Measurements from ENCODE around the gene NSG1. TPM values are rescaled to one million over a fixed set of nuclear protein-coding genes. Genes with fewer than 3 reads are reported as not detected.
"Not testable (repeated sequence)": the region's sequence is repeated elsewhere in the genome, so short reads cannot be mapped to it uniquely, and the experiment has no call there.

Gene NSG1
- total RNA-seq, 3 donors from 2014 or later: 0.48 to 7.3 (median 6.2) TPM

DNA sequence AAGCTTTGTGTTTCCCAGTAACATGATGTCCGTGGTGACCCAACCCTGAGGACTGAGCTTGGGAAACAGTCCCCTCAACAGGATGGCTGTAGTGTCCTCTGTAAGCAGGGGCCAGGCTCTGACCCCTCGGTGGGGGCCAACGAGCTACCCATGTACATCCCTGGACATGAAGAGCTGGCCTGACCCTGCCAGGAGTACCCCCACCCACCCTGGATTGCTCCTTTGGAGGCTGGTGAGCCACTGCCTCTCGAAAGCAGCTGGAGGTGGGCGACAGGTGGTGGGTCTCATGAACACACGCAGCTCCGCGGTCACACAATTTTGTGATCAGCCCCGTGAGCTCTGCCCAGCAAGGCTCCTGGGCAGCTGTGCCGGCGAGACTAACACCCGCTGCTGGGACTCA lies 33.5 kb downstream of the NSG1 start:
- intact Hi-C loops (cut with DNase I; ENCODE audit: low total_unique reads): no loop called here

DNA sequence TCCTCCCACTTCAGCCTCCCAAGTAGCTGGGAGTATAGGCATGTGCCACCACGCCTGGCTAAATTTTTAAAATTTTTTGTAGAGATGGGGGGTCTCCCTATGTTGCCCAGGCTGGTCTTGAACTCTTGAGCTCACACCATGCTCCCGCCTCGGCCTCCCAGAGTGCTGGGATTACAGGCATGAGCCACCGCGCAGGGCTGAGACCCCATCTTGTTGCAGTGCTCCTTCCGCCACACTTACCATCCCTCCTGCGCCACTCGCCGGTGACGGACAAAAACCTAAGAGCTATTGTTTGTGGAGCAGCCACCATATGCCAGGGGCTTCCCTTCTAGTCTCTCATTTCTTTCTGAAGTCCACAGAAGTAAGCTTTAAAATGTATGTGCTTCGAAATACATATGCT lies 34.5 kb downstream of the NSG1 start:
- Histone ChIP-seq H3K27ac (no peak overlapping the region), H3K4me3 (no peak overlapping the region), H3K9me3 (no peaks in the 10 kb centered on the region), H3K27me3 (no peaks in the 10 kb centered on the region), H3K36me3 (no peaks in the 10 kb centered on the region), H3K4me1 (no peaks in the 10 kb centered on the region)
- peak in 1 of 2 donors; percentile 43 for DNase-seq (ENCODE audit: low spot score in 2 of 2)
- TF ChIP-seq POLR2A (IDR thresholded peaks at IDR 0.05): no peak
- TF ChIP-seq, protein P1, sequence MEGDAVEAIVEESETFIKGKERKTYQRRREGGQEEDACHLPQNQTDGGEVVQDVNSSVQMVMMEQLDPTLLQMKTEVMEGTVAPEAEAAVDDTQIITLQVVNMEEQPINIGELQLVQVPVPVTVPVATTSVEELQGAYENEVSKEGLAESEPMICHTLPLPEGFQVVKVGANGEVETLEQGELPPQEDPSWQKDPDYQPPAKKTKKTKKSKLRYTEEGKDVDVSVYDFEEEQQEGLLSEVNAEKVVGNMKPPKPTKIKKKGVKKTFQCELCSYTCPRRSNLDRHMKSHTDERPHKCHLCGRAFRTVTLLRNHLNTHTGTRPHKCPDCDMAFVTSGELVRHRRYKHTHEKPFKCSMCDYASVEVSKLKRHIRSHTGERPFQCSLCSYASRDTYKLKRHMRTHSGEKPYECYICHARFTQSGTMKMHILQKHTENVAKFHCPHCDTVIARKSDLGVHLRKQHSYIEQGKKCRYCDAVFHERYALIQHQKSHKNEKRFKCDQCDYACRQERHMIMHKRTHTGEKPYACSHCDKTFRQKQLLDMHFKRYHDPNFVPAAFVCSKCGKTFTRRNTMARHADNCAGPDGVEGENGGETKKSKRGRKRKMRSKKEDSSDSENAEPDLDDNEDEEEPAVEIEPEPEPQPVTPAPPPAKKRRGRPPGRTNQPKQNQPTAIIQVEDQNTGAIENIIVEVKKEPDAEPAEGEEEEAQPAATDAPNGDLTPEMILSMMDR (IDR thresholded peaks at IDR 0.05): no peak
- TF ChIP-seq POLR2AphosphoS5 (IDR thresholded peaks at IDR 0.05): no peak
- intact Hi-C loops (cut with DNase I; ENCODE audit: low total_unique reads): no loop called here

More for the DNA sequence above, 33.5 kb downstream of the NSG1 start:
- DNase-seq (ENCODE audit: low spot score in 2 of 2): peak in 1 of 2 donors; percentile 31
- Histone ChIP-seq H3K9me3 (no peaks in the 10 kb centered on the region), H3K4me1 (no peaks in the 10 kb centered on the region), H3K36me3 (no peaks in the 10 kb centered on the region), H3K4me3 (no peak overlapping the region), H3K27me3 (no peaks in the 10 kb centered on the region), H3K27ac (no peak overlapping the region)
- TF ChIP-seq POLR2AphosphoS5 (IDR thresholded peaks at IDR 0.05) (no peak), POLR2A (IDR thresholded peaks at IDR 0.05) (no peak)
- TF ChIP-seq, protein P1 (IDR thresholded peaks at IDR 0.05): no peak

DNA sequence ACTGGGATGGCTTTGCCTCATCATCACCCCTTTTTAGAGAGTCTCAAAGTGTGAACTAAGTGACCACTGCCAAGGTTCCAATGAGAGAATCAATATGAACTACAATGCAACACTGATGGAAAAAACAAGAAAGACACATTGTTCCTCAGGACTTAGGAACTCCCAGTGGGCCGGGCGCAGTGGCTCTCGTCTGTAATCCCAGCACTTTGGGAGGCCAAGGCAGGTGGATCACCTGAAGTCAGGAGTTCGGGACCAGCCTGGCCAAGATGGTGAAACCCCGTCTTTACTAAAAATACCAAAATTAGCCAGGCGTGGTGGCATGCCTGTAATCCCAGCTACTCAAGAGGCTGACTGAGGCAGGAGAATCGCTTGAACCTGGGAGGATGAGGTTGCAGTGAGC lies 35.2 kb downstream of the NSG1 start:
- H3K27me3 ChIP-seq; H3K4me1 ChIP-seq; H3K9me3 ChIP-seq; intact Hi-C loops (cut with DNase I; ENCODE audit: low total_unique reads); DNase-seq (ENCODE audit: low spot score in 2 of 2); H3K4me3 ChIP-seq; H3K27ac ChIP-seq; H3K36me3 ChIP-seq: not testable (repeated sequence)

DNA sequence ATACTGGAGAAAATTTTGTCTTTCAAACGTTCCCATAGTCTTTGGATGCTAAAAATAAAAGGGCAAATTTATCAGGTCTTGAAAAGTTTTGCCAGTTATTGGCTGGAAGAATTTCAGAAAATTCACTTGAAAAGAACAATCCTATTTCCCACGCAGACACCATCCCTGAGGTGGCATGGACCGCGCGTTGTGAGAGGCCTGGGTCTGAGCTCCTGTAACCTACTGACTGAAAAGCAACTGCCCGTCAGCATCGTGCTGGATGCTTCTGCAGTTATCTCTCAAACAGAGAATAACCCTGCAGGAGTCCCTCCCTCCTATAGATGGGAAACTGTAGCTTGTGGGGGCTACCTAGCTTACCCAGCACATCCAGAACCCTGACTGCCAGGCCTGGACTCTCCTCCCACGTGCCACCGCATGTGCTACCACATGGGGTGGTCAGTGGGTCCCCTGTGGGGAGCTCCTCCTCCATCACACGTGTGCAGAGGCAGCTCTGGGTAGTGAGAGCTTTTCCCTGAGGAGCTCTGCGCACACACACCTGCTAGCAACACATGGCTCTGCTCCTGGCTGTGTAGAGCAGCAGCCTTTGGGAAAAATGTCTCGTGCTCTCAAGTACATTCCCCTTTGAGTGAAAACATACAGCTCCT lies 36.1 kb downstream of the NSG1 start:
- Histone ChIP-seq H3K36me3 (no peaks in the 10 kb centered on the region), H3K27ac (no peak overlapping the region), H3K4me1 (no peaks in the 10 kb centered on the region), H3K4me3 (no peak overlapping the region), H3K9me3 (no peaks in the 10 kb centered on the region), H3K27me3 (no peaks in the 10 kb centered on the region)
- intact Hi-C loops (cut with DNase I; ENCODE audit: low total_unique reads): no loop called here
- no peak for DNase-seq (ENCODE audit: low spot score in 2 of 2)
- TF ChIP-seq POLR2A (IDR thresholded peaks at IDR 0.05) (no peak), POLR2AphosphoS5 (IDR thresholded peaks at IDR 0.05) (no peak)
- TF ChIP-seq, protein P1 (IDR thresholded peaks at IDR 0.05): no peak

DNA sequence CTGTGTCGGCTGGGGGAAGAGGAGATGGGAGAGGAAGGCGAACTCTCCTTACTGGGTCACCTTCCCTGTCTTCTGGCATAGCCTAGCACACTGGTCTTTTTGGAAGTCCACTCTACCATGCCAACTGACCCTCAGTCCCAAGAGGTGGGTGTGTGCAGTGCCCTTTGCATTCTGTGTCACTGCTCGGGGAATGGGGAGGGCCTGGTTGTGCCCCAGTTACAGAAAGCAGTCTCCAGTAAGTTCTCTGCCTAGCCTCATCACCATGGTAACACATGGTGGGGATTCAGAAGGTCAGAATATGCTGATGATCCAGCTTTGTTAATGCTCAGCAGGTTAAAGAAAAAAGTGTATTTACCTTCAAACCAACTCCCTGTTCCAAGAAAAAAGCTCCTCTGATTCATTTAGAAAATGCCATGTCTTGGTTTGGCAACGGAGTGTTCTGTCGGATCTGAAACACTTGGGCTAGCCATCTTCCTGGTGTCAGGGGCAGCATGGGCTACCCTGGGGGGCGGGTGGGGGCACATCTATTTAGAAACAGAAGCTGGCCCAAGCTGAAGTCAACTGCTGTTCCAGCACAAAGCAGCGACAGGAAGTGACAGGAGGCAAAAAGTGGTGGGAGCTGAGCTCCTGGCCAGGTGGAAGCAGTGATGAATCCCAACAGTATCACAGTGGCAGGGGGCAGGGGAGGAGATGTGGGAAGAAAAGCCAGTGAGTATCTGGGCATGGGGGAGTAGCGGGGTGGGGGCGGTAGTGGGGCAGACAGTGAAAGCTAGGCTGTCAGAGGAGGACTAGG lies 37.0 kb downstream of the NSG1 start:
- intact Hi-C loops (cut with DNase I; ENCODE audit: low total_unique reads): no loop called here
- no peaks in the 10 kb centered on the region for H3K4me1 ChIP-seq
- no peaks in the 10 kb centered on the region for H3K27me3 ChIP-seq
- H3K36me3 ChIP-seq: no peaks in the 10 kb centered on the region
- no peak overlapping the region for H3K4me3 ChIP-seq
- no peak for DNase-seq (ENCODE audit: low spot score in 2 of 2)
- TF ChIP-seq POLR2A (IDR thresholded peaks at IDR 0.05) (no peak), POLR2AphosphoS5 (IDR thresholded peaks at IDR 0.05) (no peak)
- TF ChIP-seq, protein P1 (IDR thresholded peaks at IDR 0.05): no peak
- no peaks in the 10 kb centered on the region for H3K9me3 ChIP-seq
- H3K27ac ChIP-seq: no peak overlapping the region
